Osteoblast (primary cell): ENCODE results near the gene NFIA. TPM values are rescaled to one million over a fixed set of nuclear protein-coding genes. Genes with fewer than 3 reads are reported as not detected.

Experiments used
- DNase-seq: peaks from one replicate; pipeline ENCODE4 v3.0.0; 2011; ENCODE audit warnings: low spot score, mixed read lengths; ENCODE audit not compliant: insufficient read length; ENCODE audit errors: missing footprints
- H2AFZ ChIP-seq: 2 replicates; pipeline ENCODE4 v1.6.0; 2011; ENCODE audit warnings: mild to moderate bottlenecking, low read length
- H3K27ac ChIP-seq: 2 replicates; pipeline ENCODE4 v1.5.1; 2011; ENCODE audit warnings: mild to moderate bottlenecking, low read depth, low read length, moderate library complexity
- H3K27me3 ChIP-seq: 2 replicates; pipeline ENCODE4 v1.6.0; 2012; ENCODE audit warnings: mild to moderate bottlenecking, control low read depth, inconsistent platforms, low read length, moderate library complexity; ENCODE audit not compliant: insufficient read depth
- H3K36me3 ChIP-seq: 2 replicates; pipeline ENCODE4 v1.5.1; 2011; ENCODE audit warnings: mild to moderate bottlenecking, low read length, control low read depth, moderate library complexity; ENCODE audit not compliant: insufficient read depth
- H3K4me1 ChIP-seq: 2 replicates; pipeline ENCODE4 v1.5.1; 2011; ENCODE audit warnings: mild to moderate bottlenecking, low read length, control low read depth, moderate library complexity; ENCODE audit not compliant: insufficient read depth
- H3K4me2 ChIP-seq: 2 replicates; pipeline ENCODE4 v1.6.0; 2011; ENCODE audit warnings: mild to moderate bottlenecking, low read length; ENCODE audit not compliant: insufficient read depth
- H3K4me3 ChIP-seq: fragments of 200-600 bp; sonication (generic); 3 replicates; pipeline ENCODE4 v1.5.1; 2012; ENCODE audit warnings: mild to moderate bottlenecking, low read length, inconsistent platforms; ENCODE audit not compliant: insufficient read depth
- H3K79me2 ChIP-seq: 2 replicates; pipeline ENCODE4 v1.6.0; 2012; ENCODE audit warnings: mild to moderate bottlenecking, low read length, control low read depth, inconsistent platforms; ENCODE audit not compliant: insufficient read depth
- H3K9me3 ChIP-seq: 2 replicates; pipeline ENCODE4 v1.5.1; 2011; ENCODE audit warnings: low read depth, low read length, control low read depth
- H4K20me1 ChIP-seq: 2 replicates; pipeline ENCODE4 v1.6.0; 2012; ENCODE audit warnings: mild to moderate bottlenecking, low read length, control low read depth; ENCODE audit not compliant: insufficient read depth
- CTCF ChIP-seq: IDR thresholded peaks from 2 replicates; pipeline ENCODE4 v1.5.1; 2011; ENCODE audit warnings: mild to moderate bottlenecking, low read depth, low read length, moderate library complexity; ENCODE audit errors: extremely low read depth
- total RNA-seq: library from RNA; depleted of rRNA; stranded (reverse); fragments of >200 nt; gene quantifications from 2 replicates; pipeline ENCODE4 v1.2.3, GENCODE V29; 2012

NFIA gene
- total RNA-seq, 1 donor = 7.2 TPM

GRCh38 chr1:61152469-61153105, 70.2 kb downstream of the NFIA start:
- TF ChIP-seq CTCF = no peak
- H3K79me2 ChIP-seq = no peaks in the 10 kb centered on the region
- no peak overlapping the region for H2AFZ ChIP-seq
- H4K20me1 ChIP-seq = no peaks in the 10 kb centered on the region
- no peaks in the 10 kb centered on the region for H3K27me3 ChIP-seq
- H3K4me1 ChIP-seq = peaks cover 12% of the 10 kb centered on the region
- no peak overlapping the region for H3K4me3 ChIP-seq
- no peak overlapping the region for H3K27ac ChIP-seq
- no peaks in the 10 kb centered on the region for H3K9me3 ChIP-seq
- H3K36me3 ChIP-seq = no peaks in the 10 kb centered on the region
- H3K4me2 ChIP-seq = no peak overlapping the region
- no peak for DNase-seq

DNA sequence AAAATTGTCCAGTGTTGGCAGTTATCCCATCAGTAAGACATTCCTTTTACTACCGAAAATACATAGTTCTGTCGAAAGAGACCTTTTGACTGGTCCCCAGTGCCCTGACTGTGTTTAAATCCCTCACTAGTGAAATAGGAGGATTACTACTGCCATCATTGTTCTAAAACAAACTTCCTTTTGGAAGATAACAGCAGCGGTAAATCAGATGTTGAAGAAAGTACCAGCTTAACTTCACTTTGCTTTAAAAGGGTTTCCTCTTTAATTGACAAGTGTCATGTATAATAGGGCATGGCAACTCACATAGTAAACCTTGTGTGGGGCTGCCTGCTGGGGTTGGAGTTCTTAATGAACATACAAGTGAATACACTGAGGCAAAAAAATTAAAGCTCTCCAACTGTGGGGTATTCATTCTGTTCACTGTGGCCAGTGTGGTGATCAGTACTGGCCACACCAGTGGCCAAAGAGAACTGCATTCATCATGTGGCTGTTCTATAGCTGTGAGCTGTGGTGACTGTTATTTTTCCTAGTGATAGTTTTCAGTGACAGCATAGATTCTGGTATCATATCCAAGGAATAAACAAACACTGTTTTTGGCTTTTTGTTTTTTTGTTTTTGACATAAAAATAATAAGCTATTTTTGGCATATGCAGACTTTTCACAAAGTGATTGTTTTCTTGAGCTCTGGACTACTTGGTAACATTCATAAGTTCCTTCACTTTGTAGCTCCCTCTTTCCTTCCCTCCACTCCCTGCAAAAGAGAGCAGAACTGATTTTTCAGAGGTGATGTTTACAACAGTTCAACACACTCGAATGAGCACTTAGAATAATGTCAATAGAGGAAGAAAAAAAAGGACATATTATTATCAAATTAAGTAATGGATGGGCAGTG, 74.5 kb downstream of the NFIA start:
- Histone ChIP-seq H3K9me3 (no peaks in the 10 kb centered on the region), H3K27me3 (no peaks in the 10 kb centered on the region), H3K27ac (peak overlapping the region; percentile 58), H3K4me1 (peaks cover 23% of the 10 kb centered on the region), H3K79me2 (no peaks in the 10 kb centered on the region), H4K20me1 (no peaks in the 10 kb centered on the region), H2AFZ (peak overlapping the region; percentile 44), H3K4me3 (no peak overlapping the region), H3K4me2 (peak overlapping the region; percentile 49), H3K36me3 (no peaks in the 10 kb centered on the region)
- no peak for TF ChIP-seq CTCF
- DNase-seq = no peak

DNA sequence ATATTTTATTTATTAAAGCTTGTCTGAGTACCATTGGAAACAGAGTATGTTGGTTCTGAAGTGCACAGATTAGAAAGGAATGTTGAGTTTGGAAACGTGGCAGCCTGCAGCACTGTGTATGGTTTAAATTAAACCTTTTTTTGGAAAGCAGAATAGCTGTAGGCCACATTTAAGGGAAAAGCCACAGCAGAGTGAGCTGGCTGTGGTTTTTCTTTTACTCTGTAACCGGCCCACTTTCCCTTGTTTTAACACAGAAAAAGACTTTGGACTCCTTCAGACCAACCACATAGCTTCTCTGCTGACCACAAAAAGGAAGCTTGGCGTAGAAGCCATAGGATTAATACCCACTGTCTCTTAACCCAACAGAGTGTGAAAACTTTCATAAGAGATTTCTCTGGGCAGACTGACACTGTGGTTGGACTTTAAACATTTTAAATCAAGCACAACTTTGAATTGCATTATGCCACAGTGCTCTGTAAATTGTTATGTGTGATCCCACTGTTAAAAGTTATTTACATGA, 75.2 kb downstream of the NFIA start:
- H4K20me1 ChIP-seq = no peaks in the 10 kb centered on the region
- no peaks in the 10 kb centered on the region for H3K36me3 ChIP-seq
- H3K4me2 ChIP-seq = peak overlapping the region; percentile 49
- peak overlapping the region; percentile 44 for H2AFZ ChIP-seq
- peaks cover 23% of the 10 kb centered on the region for H3K4me1 ChIP-seq
- no peak for TF ChIP-seq CTCF
- H3K27me3 ChIP-seq = no peaks in the 10 kb centered on the region
- H3K79me2 ChIP-seq = no peaks in the 10 kb centered on the region
- no peaks in the 10 kb centered on the region for H3K9me3 ChIP-seq
- H3K4me3 ChIP-seq = no peak overlapping the region
- DNase-seq = peak; percentile 87
- H3K27ac ChIP-seq = peak overlapping the region; percentile 58

GRCh38 chr1:61158591-61158990, 76.2 kb downstream of the NFIA start:
- Histone ChIP-seq H3K4me2 (no peak overlapping the region), H3K27me3 (no peaks in the 10 kb centered on the region), H4K20me1 (no peaks in the 10 kb centered on the region), H3K79me2 (no peaks in the 10 kb centered on the region), H3K4me1 (peaks cover 31% of the 10 kb centered on the region), H3K36me3 (no peaks in the 10 kb centered on the region), H3K27ac (no peak overlapping the region), H3K4me3 (no peak overlapping the region), H3K9me3 (no peaks in the 10 kb centered on the region), H2AFZ (no peak overlapping the region)
- peak; percentile 71 for DNase-seq
- no peak for TF ChIP-seq CTCF
